HepG2 (cell line): ENCODE results near the gene LAMTOR3. TPM values are rescaled to one million over a fixed set of nuclear protein-coding genes. Genes with fewer than 3 reads are reported as not detected.

Experiments used
- ATAC-seq: fragments of 200-7000 bp; cut with Tn5 transposase; 3 replicates; pipeline ENCODE4 v1.9.1; 2020; ENCODE audit warnings: mild to moderate bottlenecking, moderate library complexity
- BruUV-seq: library from RNA; stranded (reverse); fragments of 400-500 nt; replicated peaks from 2 replicates; lab custom pipeline; 2021; lab: Mats Ljungman, UMichigan
- CTCF ChIA-PET: fragments of 300-600 bp; formaldehyde crosslinking; extraction: SDS; loops from one replicate; lab custom pipeline; 2021; ENCODE audit warnings: low total read pairs, inconsistent platforms, low intra/inter-chr PET ratio; lab: Yijun Ruan, JAX
- POLR2A ChIA-PET: fragments of 350-600 bp; sonication (Branson Sonifier 250); formaldehyde crosslinking; loops from one replicate; lab custom pipeline; 2020; ENCODE audit warnings: antibody characterized with exemption, inconsistent platforms; lab: Yijun Ruan, JAX
- DNase-seq: peaks from one replicate; pipeline ENCODE4 v3.0.0-alpha.2; 2015; ENCODE audit warnings: low spot score
- FAIRE-seq: peaks from 3 replicates; lab custom pipeline; 2011; peaks lifted over from hg19 to GRCh38; lab: Jason Lieb, UNC
- H2AFZ ChIP-seq: one replicate; pipeline ENCODE4 v1.6.1; 2011; ENCODE audit warnings: low read length, inconsistent platforms
- H3K27ac ChIP-seq: fragments of 300-600 bp; 3 replicates; pipeline ENCODE4 v1.8.0; 2011; ENCODE audit warnings: mixed run types, mild to moderate bottlenecking, mixed read lengths, low read length, inconsistent platforms; ENCODE audit not compliant: insufficient read depth; ENCODE audit errors: extremely low read length
- H3K27me3 ChIP-seq, 2 experiments: fragments of 200-600 bp in 1 of 2; 2 replicates in 1 of 2; 3 replicates in 1 of 2; pipeline versions ENCODE4 v1.6.0 to v1.8.0; 2011; ENCODE audit warnings: low read length in 2 of 2, mild to moderate bottlenecking in 2 of 2, moderate library complexity in 2 of 2, inconsistent platforms in 1 of 2; ENCODE audit not compliant: insufficient read depth in 2 of 2, control insufficient read depth in 1 of 2
- H3K36me3 ChIP-seq, 2 experiments: fragments of 200-600 bp in 1 of 2; replicated peaks in 1 of 2; 2 replicates in 1 of 2; 3 replicates in 1 of 2; pipeline versions ENCODE4 v1.5.1 to v1.8.0; 2011; ENCODE audit warnings: low read length in 2 of 2, inconsistent platforms in 1 of 2; ENCODE audit not compliant: insufficient read depth in 2 of 2, control insufficient read depth in 1 of 2
- H3K4me1 ChIP-seq: 2 replicates; pipeline ENCODE4 v1.5.1; 2012; ENCODE audit warnings: low read length, inconsistent platforms; ENCODE audit not compliant: insufficient read depth
- H3K4me2 ChIP-seq: 2 replicates; pipeline ENCODE4 v1.6.0; 2011; ENCODE audit warnings: low read depth, low read length, inconsistent platforms
- H3K4me3 ChIP-seq, 3 experiments: fragments of 200-600 bp in 1 of 3; sonication (generic), shearing (Covaris generic) in 1 of 3; replicated peaks in 1 of 3; 2 replicates each; pipeline ENCODE4 v1.5.1; 2011 to 2016; ENCODE audit warnings: low read length in 3 of 3, inconsistent platforms in 2 of 3, low read depth in 2 of 3, mild to moderate bottlenecking in 2 of 3, control low read depth in 1 of 3, mixed read lengths in 1 of 3; ENCODE audit not compliant: insufficient read depth in 1 of 3
- H3K79me2 ChIP-seq: one replicate; pipeline ENCODE4 v1.6.1; 2011; ENCODE audit warnings: low read length, inconsistent platforms; ENCODE audit not compliant: insufficient read depth
- H3K9ac ChIP-seq: 2 replicates; pipeline ENCODE4 v1.6.0; 2011; ENCODE audit warnings: mild to moderate bottlenecking, low read depth, low read length, inconsistent platforms; ENCODE audit not compliant: insufficient read depth
- H3K9me3 ChIP-seq: 2 replicates; pipeline ENCODE4 v1.5.1; 2012; ENCODE audit warnings: mild to moderate bottlenecking, low read length
- H4K20me1 ChIP-seq: 2 replicates; pipeline ENCODE4 v1.6.0; 2011; ENCODE audit warnings: inconsistent platforms, mild to moderate bottlenecking, low read length, moderate library complexity; ENCODE audit not compliant: insufficient read depth
- CAMTA2 ChIP-seq: sonication (generic); formaldehyde crosslinking; IDR thresholded peaks from 2 replicates; pipeline ENCODE4 v1.4.0; 2020; ENCODE audit warnings: mild to moderate bottlenecking, missing genetic modification reagents, borderline replicate concordance
- DMAP1 ChIP-seq: IDR thresholded peaks from 2 replicates; pipeline ENCODE4 v1.6.1; 2016
- HBP1 ChIP-seq: IDR thresholded peaks from 2 replicates; pipeline ENCODE4 v1.6.1; 2016; ENCODE audit warnings: low read depth, control low read depth
- PAF1 ChIP-seq: IDR thresholded peaks from 2 replicates; pipeline ENCODE4 v1.6.1; 2016; ENCODE audit warnings: missing genetic modification reagents, missing compliant biosample characterization
- SOX5 ChIP-seq: IDR thresholded peaks from 2 replicates; pipeline ENCODE4 v1.6.1; 2016; ENCODE audit warnings: borderline replicate concordance
- XBP1 ChIP-seq: sonication (generic); formaldehyde crosslinking; IDR thresholded peaks from 2 replicates; pipeline ENCODE4 v1.5.0; 2020; ENCODE audit warnings: missing genetic modification reagents
- ZNF124 ChIP-seq: sonication (generic); formaldehyde crosslinking; IDR thresholded peaks from 2 replicates; pipeline ENCODE4 v1.4.0; 2020; ENCODE audit warnings: missing genetic modification reagents
- ZNF710 ChIP-seq: sonication (generic); formaldehyde crosslinking; IDR thresholded peaks from 2 replicates; pipeline ENCODE4 v1.5.0; 2020; ENCODE audit warnings: mild to moderate bottlenecking, missing genetic modification reagents, borderline replicate concordance
- WGBS: methylation state at CpG from one replicate; pipeline ENCODE4 v1.1.6; 2017; ENCODE audit warnings: low lambda C conversion rate; 5-methylcytosine and 5-hydroxymethylcytosine counted together
- in situ Hi-C: cut with HindIII; loops from 2 replicates; pipeline ENCODE4 v1.10.0; 2017; ENCODE audit warnings: low pct_unique_long_range_greater_than_20kb; ENCODE audit not compliant: extremely low pct_ligation_motif_present
- intact Hi-C: fragments of 100-400 bp; cut with micrococcal nuclease; formaldehyde crosslinking; loops from one replicate; pipeline ENCODE4 v1.10.0; 2022; ENCODE audit not compliant: unreplicated experiment
- polyA plus RNA-seq, 8 experiments: library from polyadenylated mRNA; depleted of rRNA in 3 of 8; stranded (reverse) in 7 of 8; unstranded in 1 of 8; fragments of >200 nt; fragmentation: Illumina TruSeq in 4 of 8; extraction: Trizol in 4 of 8; gene quantifications; 2 replicates each; pipeline versions ENCODE4 v1.2.1 to v1.2.3, GENCODE V29; 2011 to 2016; ENCODE audit warnings: low read depth in 4 of 8, missing spikeins in 1 of 8, mixed read lengths in 1 of 8; ENCODE audit not compliant: insufficient read depth in 1 of 8
- total RNA-seq, 5 experiments: library from RNA; depleted of rRNA; stranded (reverse); fragments of >200 nt; fragmentation: Illumina TruSeq; extraction: Trizol; gene quantifications; 2 replicates each; pipeline ENCODE4 v1.2.3, GENCODE V29; 2016; ENCODE audit warnings: low read depth in 1 of 5
- TF ChIP-seq, protein P1 (sequence below): IDR thresholded peaks from 2 replicates; pipeline ENCODE4 v1.4.0; 2020; ENCODE audit warnings: mild to moderate bottlenecking, missing genetic modification reagents

The LAMTOR3 gene
- total and polyA plus RNA-seq, 2 of the 13 experiments (the other 11 are each of a cell fraction or from before 2014, with no cell fraction given): 47.6 to 49.1 TPM

DNA sequence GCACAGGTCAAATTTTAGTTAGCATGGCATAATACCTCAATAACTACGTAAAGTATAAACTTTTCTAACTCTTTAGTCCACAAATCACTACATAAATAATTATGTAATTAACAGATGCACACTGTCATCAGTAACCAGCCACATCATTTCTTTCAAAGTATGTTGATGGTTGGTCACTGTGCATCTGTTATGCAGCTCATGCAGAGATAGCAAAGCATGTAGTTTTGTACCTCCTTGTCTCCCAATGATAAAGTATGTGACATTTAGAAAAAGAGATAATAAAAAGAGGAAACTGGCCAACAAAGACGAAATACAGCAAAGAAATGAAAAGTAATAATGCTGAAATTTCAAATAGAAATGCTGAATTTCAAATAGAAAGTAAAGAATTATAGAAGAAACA is 2.9 kb downstream of the LAMTOR3 start:
- H4K20me1 ChIP-seq: no peaks in the 10 kb centered on the region
- H3K4me3 ChIP-seq: no peak overlapping the region
- 98% methylated on average over 2 of the region's 2 CpGs for WGBS
- H3K4me2 ChIP-seq: 0 out of 2 replicates have a peak overlapping the region, but pooled peaks have one; percentile 10
- FAIRE-seq (no peak), DNase-seq (no peak), ATAC-seq (no peak)
- BruUV-seq: no TSS peak
- H3K36me3 ChIP-seq: peaks cover 0 to 4% of the 10 kb centered on the region in 2 experiments; a peak in 1 of 5 replicates
- intact Hi-C loops (no loop called here), in situ Hi-C loops (loop anchor here (5.0 kb wide), 1 partner anchor 56 kb away; the partner anchor contains the start of gene DNAJB14)
- H3K9me3 ChIP-seq: no peaks in the 10 kb centered on the region
- POLR2A ChIA-PET: no interaction called here
- H2AFZ ChIP-seq: no peak overlapping the region
- H3K27ac ChIP-seq: no peak overlapping the region
- H3K79me2 ChIP-seq: peaks cover 35% of the 10 kb centered on the region
- TF ChIP-seq PAF1 (CRISPR knock-in tag): no peak
- TF ChIP-seq ZNF124 (CRISPR knock-in tag): no peak
- no peak for TF ChIP-seq HBP1 (CRISPR knock-in tag)
- TF ChIP-seq DMAP1 (CRISPR knock-in tag): no peak
- no peak overlapping the region for H3K9ac ChIP-seq
- H3K27me3 ChIP-seq: no peaks in the 10 kb centered on the region; a peak in 1 of 5 replicates
- CTCF ChIA-PET: no interaction called here
- peaks cover 23% of the 10 kb centered on the region for H3K4me1 ChIP-seq

GRCh38 chr4:99887837-99888236 is 6.4 kb downstream of the LAMTOR3 start:
- no peak overlapping the region for H3K4me2 ChIP-seq
- ATAC-seq (no peak), DNase-seq (no peak), FAIRE-seq (no peak)
- H3K4me1 ChIP-seq: peaks cover 19% of the 10 kb centered on the region
- no peak overlapping the region for H3K4me3 ChIP-seq
- H3K9ac ChIP-seq: no peak overlapping the region
- WGBS: 82% methylated on average over 5 of the region's 5 CpGs
- no peak overlapping the region for H2AFZ ChIP-seq
- POLR2A ChIA-PET: no interaction called here
- H3K9me3 ChIP-seq: no peaks in the 10 kb centered on the region
- CTCF ChIA-PET: no interaction called here
- H3K27me3 ChIP-seq: no peaks in the 10 kb centered on the region
- H4K20me1 ChIP-seq: no peaks in the 10 kb centered on the region
- no peak overlapping the region for H3K27ac ChIP-seq
- intact Hi-C loops: loop anchor here (5.0 kb wide), 1 partner anchor 811 kb away; no protein-coding TSS in a partner anchor
- in situ Hi-C loops: loop anchor here (10.0 kb wide), 1 partner anchor 323 kb away; the partner anchor contains the start of gene TRMT10A
- peaks cover 24% of the 10 kb centered on the region for H3K79me2 ChIP-seq
- no TSS peak for BruUV-seq
- H3K36me3 ChIP-seq: peaks cover 2 to 17% of the 10 kb centered on the region in 2 experiments; a peak in 3 of 5 replicates
- TF ChIP-seq XBP1 (CRISPR knock-in tag) (no peak), CAMTA2 (CRISPR knock-in tag) (no peak), SOX5 (CRISPR knock-in tag) (no peak), ZNF710 (CRISPR knock-in tag) (no peak)
- TF ChIP-seq, protein P1, sequence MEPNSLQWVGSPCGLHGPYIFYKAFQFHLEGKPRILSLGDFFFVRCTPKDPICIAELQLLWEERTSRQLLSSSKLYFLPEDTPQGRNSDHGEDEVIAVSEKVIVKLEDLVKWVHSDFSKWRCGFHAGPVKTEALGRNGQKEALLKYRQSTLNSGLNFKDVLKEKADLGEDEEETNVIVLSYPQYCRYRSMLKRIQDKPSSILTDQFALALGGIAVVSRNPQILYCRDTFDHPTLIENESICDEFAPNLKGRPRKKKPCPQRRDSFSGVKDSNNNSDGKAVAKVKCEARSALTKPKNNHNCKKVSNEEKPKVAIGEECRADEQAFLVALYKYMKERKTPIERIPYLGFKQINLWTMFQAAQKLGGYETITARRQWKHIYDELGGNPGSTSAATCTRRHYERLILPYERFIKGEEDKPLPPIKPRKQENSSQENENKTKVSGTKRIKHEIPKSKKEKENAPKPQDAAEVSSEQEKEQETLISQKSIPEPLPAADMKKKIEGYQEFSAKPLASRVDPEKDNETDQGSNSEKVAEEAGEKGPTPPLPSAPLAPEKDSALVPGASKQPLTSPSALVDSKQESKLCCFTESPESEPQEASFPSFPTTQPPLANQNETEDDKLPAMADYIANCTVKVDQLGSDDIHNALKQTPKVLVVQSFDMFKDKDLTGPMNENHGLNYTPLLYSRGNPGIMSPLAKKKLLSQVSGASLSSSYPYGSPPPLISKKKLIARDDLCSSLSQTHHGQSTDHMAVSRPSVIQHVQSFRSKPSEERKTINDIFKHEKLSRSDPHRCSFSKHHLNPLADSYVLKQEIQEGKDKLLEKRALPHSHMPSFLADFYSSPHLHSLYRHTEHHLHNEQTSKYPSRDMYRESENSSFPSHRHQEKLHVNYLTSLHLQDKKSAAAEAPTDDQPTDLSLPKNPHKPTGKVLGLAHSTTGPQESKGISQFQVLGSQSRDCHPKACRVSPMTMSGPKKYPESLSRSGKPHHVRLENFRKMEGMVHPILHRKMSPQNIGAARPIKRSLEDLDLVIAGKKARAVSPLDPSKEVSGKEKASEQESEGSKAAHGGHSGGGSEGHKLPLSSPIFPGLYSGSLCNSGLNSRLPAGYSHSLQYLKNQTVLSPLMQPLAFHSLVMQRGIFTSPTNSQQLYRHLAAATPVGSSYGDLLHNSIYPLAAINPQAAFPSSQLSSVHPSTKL (CRISPR knock-in tag): no peak
